Neural progenitor cell (in vitro differentiated cells): ENCODE data around the gene ADORA1.

Source experiments
- CTCF ChIP-seq: fragments of 200-600 bp; sonication (generic); IDR thresholded peaks from 2 replicates; pipeline ENCODE4 v1.5.1; 2017; ENCODE audit warnings: antibody characterized with exemption, mild to moderate bottlenecking
- EZH2 ChIP-seq: fragments of 200-600 bp; sonication (generic); IDR thresholded peaks from 2 replicates; pipeline ENCODE4 v1.6.1; 2017; ENCODE audit warnings: antibody characterized with exemption, mild to moderate bottlenecking, moderate library complexity

- TF ChIP-seq CTCF, result no peak
- no peak for TF ChIP-seq EZH2
These were observed 39.7 kb downstream of the ADORA1 start for GRCh38 chr1:203167026-203167912.
